Measurements from ENCODE around the gene ABCB8. TPM values are rescaled to one million over a fixed set of nuclear protein-coding genes. Genes with fewer than 3 reads are reported as not detected.
A peak's percentile ranks its signal among the peaks of the same experiment; 100 is the strongest.

Gene ABCB8
- total and polyA plus RNA-seq, 9 of the 15 experiments (the other 6 are each of a cell fraction or from before 2014, with no cell fraction given): 7.6 to 106 (median 36.3) TPM

DNA sequence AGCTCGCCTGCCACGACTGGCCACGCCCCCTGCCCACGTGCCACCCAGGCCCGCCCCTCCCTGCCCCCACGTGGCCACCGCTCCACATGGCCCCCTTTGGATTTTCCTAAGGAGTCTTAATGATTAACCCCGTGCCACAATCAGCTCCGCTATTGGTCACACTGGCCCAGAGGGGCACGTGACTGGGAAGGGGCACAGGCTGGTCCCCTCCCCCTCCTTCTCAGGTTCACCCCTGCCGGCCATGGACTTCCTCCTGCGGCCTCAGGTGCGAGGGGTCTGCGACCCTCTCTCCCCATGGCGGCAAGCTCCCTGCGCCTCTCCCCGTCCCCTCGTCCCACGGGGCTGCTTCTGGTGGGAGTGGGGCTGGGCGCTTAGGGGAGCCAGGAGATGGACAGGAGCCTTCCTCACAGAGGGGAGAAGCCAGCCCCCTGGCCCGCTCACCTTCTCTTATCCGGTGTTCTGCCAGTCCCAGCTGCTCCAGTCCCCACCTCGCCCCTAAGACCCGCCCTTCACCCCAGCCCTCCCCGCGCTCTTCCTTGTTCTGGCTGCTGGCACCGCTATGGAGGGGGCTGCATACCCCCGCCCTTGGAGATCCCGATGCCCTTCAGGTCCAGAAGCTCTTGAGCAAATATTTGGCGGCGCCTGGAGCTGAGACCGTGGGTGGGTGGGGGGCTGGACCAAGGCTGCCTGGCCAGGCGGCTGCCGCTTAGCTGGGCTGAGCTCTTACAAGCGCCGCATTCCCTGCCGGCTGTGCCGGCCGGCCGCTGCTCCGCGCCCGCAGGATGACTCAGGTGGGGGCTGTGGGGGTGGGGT is 34.4 kb downstream of the ABCB8 start (continued):
- TF ChIP-seq FOXM1 (IDR thresholded peaks at IDR 0.05; ENCODE audit: low read depth): no peak
- TF ChIP-seq FOXM1 (CRISPR knock-in tag; IDR thresholded peaks at IDR 0.05; ENCODE audit: low read depth): no peak
- peak; percentile 21; the same call in 1 of the 2 replicates for TF ChIP-seq HDAC8 (tag; IDR thresholded peaks at IDR 0.05)
- TF ChIP-seq, protein P1, sequence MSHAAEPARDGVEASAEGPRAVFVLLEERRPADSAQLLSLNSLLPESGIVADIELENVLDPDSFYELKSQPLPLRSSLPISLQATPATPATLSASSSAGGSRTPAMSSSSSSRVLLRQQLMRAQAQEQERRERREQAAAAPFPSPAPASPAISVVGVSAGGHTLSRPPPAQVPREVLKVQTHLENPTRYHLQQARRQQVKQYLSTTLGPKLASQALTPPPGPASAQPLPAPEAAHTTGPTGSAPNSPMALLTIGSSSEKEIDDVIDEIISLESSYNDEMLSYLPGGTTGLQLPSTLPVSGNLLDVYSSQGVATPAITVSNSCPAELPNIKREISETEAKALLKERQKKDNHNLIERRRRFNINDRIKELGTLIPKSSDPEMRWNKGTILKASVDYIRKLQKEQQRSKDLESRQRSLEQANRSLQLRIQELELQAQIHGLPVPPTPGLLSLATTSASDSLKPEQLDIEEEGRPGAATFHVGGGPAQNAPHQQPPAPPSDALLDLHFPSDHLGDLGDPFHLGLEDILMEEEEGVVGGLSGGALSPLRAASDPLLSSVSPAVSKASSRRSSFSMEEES (CRISPR knock-in tag; IDR thresholded peaks at IDR 0.05): peak; percentile 74
- peak; percentile 14; the same call in 1 of the 2 replicates for TF ChIP-seq PHF8 (IDR thresholded peaks at IDR 0.05; ENCODE audit: borderline replicate concordance, low read length)
- TF ChIP-seq, protein P2, sequence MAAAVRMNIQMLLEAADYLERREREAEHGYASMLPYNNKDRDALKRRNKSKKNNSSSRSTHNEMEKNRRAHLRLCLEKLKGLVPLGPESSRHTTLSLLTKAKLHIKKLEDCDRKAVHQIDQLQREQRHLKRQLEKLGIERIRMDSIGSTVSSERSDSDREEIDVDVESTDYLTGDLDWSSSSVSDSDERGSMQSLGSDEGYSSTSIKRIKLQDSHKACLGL (CRISPR knock-in tag; IDR thresholded peaks at IDR 0.05; ENCODE audit: borderline replicate concordance, poor library complexity, severe bottlenecking): peak; percentile 95
- TF ChIP-seq L3MBTL2 (IDR thresholded peaks at IDR 0.05): peak; percentile 61; the same call in 1 of the 2 replicates
- TF ChIP-seq HDAC1 (IDR thresholded peaks at IDR 0.05): peak; percentile 85 to 99; a peak in 2 of 4 replicates
- peak; percentile 96 for TF ChIP-seq CBFB (CRISPR knock-in tag; IDR thresholded peaks at IDR 0.05)
- TF ChIP-seq KLF16 (IDR thresholded peaks at IDR 0.05): no peak
- TF ChIP-seq SIRT6 (IDR thresholded peaks at IDR 0.05; ENCODE audit: low read depth, low read length): no peak
- TF ChIP-seq ZNF282 (CRISPR knock-in tag; IDR thresholded peaks at IDR 0.05): no peak
- TF ChIP-seq ZNF12 (CRISPR knock-in tag; IDR thresholded peaks at IDR 0.05): 0 out of 2 replicates have a peak, but pooled peaks have one; percentile 49
- TF ChIP-seq MCM7 (IDR thresholded peaks at IDR 0.05): no peak
- TF ChIP-seq RBFOX2 (IDR thresholded peaks at IDR 0.05; ENCODE audit: low read depth, low read length): peak; percentile 71
- TF ChIP-seq ZNF140 (CRISPR knock-in tag; IDR thresholded peaks at IDR 0.05): no peak
- TF ChIP-seq, protein P3, sequence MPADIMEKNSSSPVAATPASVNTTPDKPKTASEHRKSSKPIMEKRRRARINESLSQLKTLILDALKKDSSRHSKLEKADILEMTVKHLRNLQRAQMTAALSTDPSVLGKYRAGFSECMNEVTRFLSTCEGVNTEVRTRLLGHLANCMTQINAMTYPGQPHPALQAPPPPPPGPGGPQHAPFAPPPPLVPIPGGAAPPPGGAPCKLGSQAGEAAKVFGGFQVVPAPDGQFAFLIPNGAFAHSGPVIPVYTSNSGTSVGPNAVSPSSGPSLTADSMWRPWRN (IDR thresholded peaks at IDR 0.05; ENCODE audit: low read depth): 0 out of 2 replicates have a peak, but pooled peaks have one; percentile 35
- TF ChIP-seq ZNF224 (CRISPR knock-in tag; IDR thresholded peaks at IDR 0.05): peak; percentile 55; the same call in 1 of the 2 replicates
- TF ChIP-seq, protein P4, sequence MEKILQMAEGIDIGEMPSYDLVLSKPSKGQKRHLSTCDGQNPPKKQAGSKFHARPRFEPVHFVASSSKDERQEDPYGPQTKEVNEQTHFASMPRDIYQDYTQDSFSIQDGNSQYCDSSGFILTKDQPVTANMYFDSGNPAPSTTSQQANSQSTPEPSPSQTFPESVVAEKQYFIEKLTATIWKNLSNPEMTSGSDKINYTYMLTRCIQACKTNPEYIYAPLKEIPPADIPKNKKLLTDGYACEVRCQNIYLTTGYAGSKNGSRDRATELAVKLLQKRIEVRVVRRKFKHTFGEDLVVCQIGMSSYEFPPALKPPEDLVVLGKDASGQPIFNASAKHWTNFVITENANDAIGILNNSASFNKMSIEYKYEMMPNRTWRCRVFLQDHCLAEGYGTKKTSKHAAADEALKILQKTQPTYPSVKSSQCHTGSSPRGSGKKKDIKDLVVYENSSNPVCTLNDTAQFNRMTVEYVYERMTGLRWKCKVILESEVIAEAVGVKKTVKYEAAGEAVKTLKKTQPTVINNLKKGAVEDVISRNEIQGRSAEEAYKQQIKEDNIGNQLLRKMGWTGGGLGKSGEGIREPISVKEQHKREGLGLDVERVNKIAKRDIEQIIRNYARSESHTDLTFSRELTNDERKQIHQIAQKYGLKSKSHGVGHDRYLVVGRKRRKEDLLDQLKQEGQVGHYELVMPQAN (IDR thresholded peaks at IDR 0.05; ENCODE audit: borderline replicate concordance): peak; percentile 99
- no peak for TF ChIP-seq NR2C2 (CRISPR knock-in tag; IDR thresholded peaks at IDR 0.05)
- peak; percentile 21; the same call in 1 of the 2 replicates for TF ChIP-seq NR2C2 (tag; IDR thresholded peaks at IDR 0.05)
- TF ChIP-seq ZNF41 (CRISPR knock-in tag; conservative IDR thresholded peaks at IDR 0.05): no peak
- TF ChIP-seq POLR2A (conservative IDR thresholded peaks at IDR 0.05): peak; percentile 77
- TF ChIP-seq HDAC2 (IDR thresholded peaks at IDR 0.05): peak; percentile 95
- TF ChIP-seq DACH1 (IDR thresholded peaks at IDR 0.05; ENCODE audit: partially characterized antibody): peak; percentile 57

Data from K562 (cell line).